GM19025 (cell line): ENCODE data around the gene PHLDB2.

ENCODE experiments used
- ATAC-seq: cut with Tn5 transposase; IDR thresholded peaks from one replicate; pipeline ENCODE4 v1.9.1; 2021; ENCODE audit warnings: mild to moderate bottlenecking, low read depth, moderate library complexity; ENCODE audit not compliant: unreplicated experiment

The PHLDB2 gene

GRCh38 chr3:111919370-111920065 is 60.5 kb downstream of the PHLDB2 start:
- no peak for ATAC-seq

- ATAC-seq: no peak
Measured at GRCh38 chr3:111921181-111921580, 62.1 kb downstream of the PHLDB2 start.

DNA sequence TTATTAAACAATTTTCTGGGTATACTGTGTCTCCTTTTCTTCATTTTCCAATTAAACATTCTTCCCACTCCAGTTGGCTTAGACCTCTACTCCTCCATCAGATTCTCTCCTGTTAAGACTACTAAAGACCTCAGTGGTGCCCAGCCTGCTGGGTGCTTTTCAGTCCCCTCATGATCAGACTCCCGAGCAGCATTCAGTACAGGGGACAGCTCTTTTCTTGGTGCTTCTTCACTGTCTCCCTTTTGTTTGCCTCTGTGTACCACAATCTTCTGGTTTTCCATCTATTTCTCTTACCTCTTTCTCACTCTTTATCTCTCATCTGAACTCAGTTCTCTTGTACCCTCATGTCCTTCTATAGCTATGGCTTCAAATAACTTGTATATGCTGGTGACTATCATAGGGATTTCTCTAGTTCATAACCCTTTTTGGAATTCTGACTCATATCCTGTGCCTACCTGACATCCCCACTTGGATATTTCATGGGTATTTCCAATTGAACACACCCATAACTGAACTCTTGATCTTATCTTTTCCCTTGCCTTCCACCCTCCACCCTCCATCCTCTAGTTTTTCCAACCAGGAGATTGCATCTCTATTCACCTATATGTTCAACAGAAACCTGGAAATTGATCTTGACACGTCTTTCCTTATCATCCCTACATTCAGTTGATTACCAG is 64.2 kb downstream of the PHLDB2 start:
- no peak for ATAC-seq

DNA sequence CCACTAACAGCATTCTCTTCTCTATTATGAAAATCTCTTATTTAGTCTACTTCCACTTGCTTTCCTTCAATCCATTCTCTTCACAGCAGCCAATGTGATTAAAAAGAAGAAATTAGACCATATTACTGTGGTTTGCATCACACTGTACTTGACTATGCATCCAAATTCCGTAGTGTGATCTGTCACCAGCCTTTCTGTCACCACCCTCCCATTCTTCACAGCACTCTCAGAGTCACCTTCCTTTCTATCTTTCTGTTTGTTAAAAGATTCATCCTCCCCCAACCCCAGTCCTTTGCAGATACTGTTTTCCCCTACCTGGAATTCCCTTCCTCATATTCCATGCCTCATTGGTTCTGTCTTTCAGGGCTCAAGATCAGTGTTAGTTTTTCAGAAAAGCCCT is 64.7 kb downstream of the PHLDB2 start:
- ATAC-seq: no peak

DNA sequence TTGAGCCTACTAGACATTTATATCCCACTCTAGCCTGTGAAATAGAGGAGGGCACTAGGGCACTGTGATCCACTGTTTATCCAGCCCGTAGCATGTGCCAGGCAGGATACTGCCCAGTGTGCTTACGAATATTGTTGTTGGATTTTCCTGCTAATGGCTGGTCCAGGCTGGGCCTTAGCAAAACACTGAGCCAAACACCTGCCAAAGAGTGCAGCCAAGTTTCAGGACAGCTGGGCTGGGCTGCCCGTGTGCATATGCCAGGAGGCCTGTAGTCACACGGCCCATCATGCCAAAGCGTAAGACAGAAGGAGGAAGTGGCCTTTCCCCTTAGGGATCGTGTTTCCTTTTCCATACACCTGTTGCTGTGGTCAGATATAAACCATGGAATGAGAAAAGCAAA is 65.2 kb downstream of the PHLDB2 start:
- ATAC-seq: no peak

GRCh38 chr3:111926266-111926676 is 67.2 kb downstream of the PHLDB2 start:
- no peak for ATAC-seq

DNA sequence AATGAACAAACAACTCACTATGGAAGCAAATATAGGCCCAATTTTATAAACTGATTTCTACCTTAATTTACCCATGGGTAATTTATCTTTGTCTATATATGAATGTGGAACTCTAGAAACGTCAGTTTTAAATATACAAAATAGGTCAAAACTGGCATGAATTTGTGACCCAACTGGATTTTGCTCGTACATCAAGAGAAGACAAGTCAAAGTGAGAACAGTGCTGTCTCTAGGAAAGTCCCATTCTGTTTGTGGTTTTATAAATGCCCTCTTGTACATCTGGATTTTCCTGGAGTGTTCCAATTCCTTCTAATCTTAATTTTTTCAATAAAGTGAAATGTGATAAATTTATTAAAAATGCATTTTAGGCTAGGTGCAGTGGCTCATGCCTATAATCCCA is 69.5 kb downstream of the PHLDB2 start:
- ATAC-seq: no peak

DNA sequence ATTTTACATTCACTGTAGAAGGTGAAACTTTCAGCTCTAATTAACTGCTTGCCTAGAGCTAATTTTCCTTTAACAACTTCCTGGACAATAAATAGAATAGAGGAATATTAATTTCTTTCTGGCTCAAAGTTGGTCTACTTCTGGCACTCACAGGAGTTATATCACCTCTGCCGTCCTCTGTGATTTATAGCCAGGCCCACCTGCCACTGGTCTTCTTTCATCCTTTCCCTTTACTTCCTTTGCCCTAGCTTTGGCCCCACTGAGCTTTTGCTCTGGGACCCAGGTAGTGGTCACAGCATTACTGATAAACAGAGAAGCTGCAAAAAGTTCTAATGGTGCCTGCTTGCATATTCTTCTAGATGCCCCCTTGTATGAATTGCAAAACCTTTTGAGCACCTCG is 70.4 kb downstream of the PHLDB2 start:
- ATAC-seq: no peak

- no peak for ATAC-seq
Measured at GRCh38 chr3:111932946-111933345, 73.9 kb downstream of the PHLDB2 start.

- no peak for ATAC-seq
Measured at GRCh38 chr3:111936191-111936841, 77.3 kb downstream of the PHLDB2 start.

DNA sequence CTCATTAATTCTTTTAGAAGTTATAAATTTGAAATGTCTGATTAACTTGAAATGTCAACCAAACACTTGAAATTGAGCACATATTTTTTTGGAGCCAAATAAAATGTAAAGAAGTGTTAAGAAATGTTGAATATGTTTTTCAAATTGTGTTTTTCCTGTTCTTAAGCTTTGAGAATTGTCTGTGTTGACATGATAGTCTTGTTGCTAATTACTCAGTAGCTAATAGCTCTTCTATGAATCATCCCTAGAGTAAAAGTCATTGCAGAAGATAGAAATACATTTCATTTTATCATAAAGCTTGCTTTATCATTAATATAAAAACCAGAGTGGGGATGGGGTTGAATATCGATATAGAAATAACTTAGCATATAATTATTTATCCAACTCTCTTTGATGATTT is 77.9 kb downstream of the PHLDB2 start:
- ATAC-seq: no peak

DNA sequence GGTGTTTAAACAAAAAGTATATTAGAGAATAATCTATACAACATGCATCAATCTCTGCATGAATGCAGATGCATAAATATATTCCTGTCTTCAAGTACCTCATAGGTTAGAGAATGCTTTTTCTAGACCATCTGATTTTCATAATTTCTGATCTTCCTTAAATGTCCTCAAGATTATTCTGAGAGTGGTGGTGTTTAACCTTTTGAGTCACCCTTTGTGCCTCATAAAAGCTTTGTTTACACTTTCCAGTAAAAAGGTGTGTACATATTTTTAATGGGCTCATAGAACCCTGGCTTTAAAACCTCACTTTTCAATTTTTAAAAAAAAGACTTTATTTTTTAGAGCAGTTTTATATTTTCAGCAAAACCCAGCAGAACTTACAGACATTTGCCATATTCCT is 78.8 kb downstream of the PHLDB2 start:
- ATAC-seq: no peak

DNA sequence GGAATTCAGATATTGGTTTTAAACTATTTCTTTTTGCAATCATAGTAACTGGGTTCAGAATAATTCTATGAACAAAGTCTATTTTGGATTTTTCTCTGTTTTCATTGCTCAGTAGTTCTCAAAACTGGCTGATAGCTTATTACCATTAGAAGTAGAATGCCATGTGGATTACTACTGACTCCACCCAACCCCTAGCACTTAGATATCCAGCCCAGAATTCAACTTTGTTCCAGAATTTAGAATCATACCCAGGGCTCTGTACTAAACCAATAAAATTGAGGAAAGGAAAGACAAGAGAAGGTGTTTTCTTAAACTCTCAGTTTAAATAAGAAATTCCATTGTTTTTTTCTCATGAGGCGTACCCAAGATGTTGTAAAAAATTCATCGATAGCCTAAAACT is 80.8 kb downstream of the PHLDB2 start:
- ATAC-seq: no peak

DNA sequence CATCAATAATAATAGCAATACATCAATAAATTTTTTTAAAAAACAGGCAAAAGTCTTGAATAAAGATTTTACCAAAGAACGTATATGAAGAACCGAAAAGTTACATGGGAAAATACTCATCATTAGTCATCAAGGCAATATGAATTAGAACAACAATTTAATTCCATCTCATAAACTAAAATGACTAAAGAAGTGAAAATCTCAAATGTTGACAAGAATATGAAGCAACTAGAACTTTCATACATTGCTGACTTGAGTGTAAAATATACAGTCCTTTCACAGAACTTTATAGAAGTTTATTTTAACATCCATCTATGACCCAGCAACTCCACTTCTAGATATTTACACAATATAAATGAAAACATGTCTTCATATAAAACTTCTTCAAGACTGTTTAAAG is 84.5 kb downstream of the PHLDB2 start:
- no peak for ATAC-seq

GRCh38 chr3:111944372-111944771 is 85.3 kb downstream of the PHLDB2 start:
- no peak for ATAC-seq

DNA sequence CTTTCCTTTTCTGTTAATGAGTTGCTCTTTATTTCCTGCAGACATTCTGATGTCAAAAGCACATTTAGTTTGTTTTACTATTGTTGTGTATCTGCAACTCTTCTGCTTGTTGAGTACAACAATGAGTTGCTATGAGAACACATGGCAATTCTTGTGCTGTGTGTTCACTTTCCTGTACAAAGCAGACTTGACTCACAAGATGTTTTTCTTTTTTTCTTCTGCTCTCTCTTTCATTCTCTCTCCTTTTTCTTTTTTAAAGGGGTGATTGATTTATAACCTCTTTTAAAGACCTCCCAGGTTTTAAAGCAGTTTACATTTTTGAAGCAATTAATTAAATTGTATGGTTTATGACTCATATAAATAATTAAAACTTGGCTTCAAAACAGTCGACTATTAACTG is 88.2 kb downstream of the PHLDB2 start:
- ATAC-seq: no peak

DNA sequence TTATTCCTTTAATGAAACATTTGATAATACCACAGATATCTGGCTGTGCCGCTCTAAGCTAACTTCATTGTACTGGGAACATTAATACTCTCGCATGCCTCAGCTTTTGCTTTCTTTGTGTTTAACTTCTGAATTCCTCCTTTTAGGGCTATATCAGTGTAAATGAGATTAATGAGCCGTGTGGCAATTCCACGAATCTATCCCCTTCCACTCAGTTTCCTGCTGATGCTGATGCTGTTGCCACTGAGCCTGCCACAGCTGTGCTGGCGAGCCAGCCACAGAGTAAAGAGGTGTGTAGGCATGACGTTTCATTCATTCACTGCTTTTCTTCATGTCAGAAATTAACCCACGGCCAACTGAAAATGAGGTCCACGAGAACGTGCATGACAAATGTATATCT is 89.7 kb downstream of the PHLDB2 start:
- no peak for ATAC-seq

DNA sequence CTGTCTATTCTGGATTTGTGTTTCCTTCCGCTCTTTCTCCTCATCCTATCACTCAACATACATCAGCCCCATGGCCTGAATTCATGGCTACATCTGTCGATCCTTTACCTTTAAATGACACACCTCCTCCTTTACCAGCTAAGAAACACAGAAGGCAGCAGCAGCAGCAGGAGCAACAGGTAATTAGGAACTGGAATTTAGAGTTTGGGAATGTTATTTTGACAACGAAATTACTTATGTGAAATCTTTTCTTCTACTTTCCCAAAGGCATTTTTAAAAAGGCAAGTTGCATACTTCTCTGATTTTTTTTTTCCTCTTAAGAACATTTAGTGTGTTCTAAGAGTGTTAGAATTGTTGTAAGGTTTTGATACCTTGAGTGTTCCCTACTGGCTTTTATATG is 90.6 kb downstream of the PHLDB2 start:
- ATAC-seq: no peak

DNA sequence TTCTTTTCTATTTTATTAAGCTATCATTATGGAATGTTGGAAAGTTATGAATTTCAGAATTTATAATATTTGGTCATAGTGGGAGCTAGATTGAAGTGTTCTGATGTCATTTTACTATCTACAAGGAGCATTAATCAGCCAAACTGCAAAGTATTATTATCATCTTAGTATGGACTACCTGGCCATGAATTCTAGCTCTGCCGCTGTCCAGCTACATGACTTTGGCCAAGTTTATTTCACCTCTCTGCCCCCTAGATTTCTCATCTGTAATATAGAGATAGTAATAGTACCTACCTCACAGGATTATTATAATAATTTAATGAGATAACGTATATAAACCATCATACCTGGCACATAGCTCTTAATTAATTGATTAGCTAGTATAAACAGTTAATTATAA is 92.0 kb downstream of the PHLDB2 start:
- no peak for ATAC-seq

DNA sequence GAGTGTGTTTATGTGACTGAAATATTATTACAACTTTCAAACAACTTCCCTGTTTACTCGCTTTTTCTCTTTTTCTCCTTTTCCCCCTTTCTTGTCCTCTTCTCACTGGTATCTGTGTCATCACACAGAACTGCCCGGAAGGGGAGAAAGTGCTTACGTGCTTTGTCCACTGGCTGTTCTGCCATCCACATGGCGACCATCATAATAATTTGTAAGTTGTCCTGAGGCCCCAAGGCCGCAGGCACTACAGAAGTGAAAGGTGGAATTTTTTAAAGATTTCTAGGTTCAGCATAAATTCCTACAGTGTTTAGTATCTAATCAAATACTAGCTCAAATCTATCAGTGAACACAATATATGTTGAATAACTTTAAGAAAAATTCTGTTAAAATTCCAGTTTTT is 93.0 kb downstream of the PHLDB2 start:
- no peak for ATAC-seq

DNA sequence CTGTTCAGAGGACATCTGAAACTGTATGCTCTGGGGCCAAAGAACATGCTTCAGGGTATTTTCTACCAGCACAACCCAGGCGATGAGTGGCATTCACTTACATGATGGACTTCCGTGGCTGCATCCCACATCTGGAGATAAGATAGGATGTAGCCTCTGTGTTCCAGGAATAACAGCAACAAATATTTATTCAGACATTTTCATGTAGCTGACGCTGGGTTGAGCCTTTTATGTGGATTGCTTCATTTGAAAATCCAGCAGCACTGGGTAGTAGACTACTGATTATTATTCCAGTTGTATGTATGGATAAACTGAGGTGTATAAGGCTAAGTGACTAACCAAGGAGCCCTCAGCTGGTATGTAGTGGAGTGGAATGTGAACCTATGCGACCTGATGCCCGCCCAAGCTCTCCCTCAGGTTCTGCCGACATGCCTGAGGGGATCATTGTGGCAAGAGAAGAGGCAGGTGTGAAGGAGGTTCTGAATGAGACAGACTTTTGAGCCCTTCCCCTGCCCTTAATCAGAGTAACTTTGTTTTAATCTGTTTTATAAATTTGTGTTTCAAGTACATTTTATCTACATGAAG is 93.9 kb downstream of the PHLDB2 start:
- no peak for ATAC-seq
